GM19239 (cell line): ENCODE measurements around the gene MOB3B.
"Not testable (repeated sequence)": the region's sequence is repeated elsewhere in the genome, so short reads cannot be mapped to it uniquely, and the experiment has no call there.

Experiments used
- DNase-seq: peaks from one replicate; pipeline ENCODE4 v3.0.0; 2011; ENCODE audit warnings: low spot score; ENCODE audit not compliant: insufficient read length
- FAIRE-seq: peaks from 2 replicates; lab custom pipeline; 2011; peaks lifted over from hg19 to GRCh38; lab: Jason Lieb, UNC

The MOB3B gene

GRCh38 chr9:27483576-27483975 lies 46.0 kb downstream of the MOB3B start:
- FAIRE-seq (no peak), DNase-seq (no peak)

GRCh38 chr9:27482709-27483108 lies 46.9 kb downstream of the MOB3B start:
- FAIRE-seq, result no peak
- DNase-seq, result no peak

- FAIRE-seq, result no peak
These were observed 51.3 kb downstream of the MOB3B start for GRCh38 chr9:27478322-27478721.

GRCh38 chr9:27476870-27477515 lies 52.6 kb downstream of the MOB3B start:
- no peak for FAIRE-seq
- no peak for DNase-seq

More at GRCh38 chr9:27478322-27478721, 51.3 kb downstream of the MOB3B start:
- DNase-seq, result no peak

- FAIRE-seq (no peak), DNase-seq (no peak)
These were observed 54.5 kb downstream of the MOB3B start for GRCh38 chr9:27475057-27475595.

GRCh38 chr9:27474305-27474704 lies 55.3 kb downstream of the MOB3B start:
- DNase-seq (no peak), FAIRE-seq (no peak)

GRCh38 chr9:27473111-27473529 lies 56.5 kb downstream of the MOB3B start:
- DNase-seq (no peak), FAIRE-seq (no peak)

GRCh38 chr9:27472195-27472594 lies 57.4 kb downstream of the MOB3B start:
- DNase-seq (no peak), FAIRE-seq (no peak)

- FAIRE-seq, result no peak
- no peak for DNase-seq
These were observed 57.8 kb downstream of the MOB3B start for GRCh38 chr9:27471789-27472188.

GRCh38 chr9:27471366-27471765 lies 58.2 kb downstream of the MOB3B start:
- DNase-seq (no peak), FAIRE-seq (no peak)

- no peak for FAIRE-seq
- no peak for DNase-seq
These were observed 59.2 kb downstream of the MOB3B start for GRCh38 chr9:27470291-27470856.

GRCh38 chr9:27469550-27469949 lies 60.1 kb downstream of the MOB3B start:
- FAIRE-seq, result no peak
- DNase-seq, result no peak

- no peak for DNase-seq
- no peak for FAIRE-seq
These were observed 61.0 kb downstream of the MOB3B start for GRCh38 chr9:27468462-27469110.

GRCh38 chr9:27468000-27468399 lies 61.6 kb downstream of the MOB3B start:
- no peak for FAIRE-seq
- no peak for DNase-seq

GRCh38 chr9:27467486-27467885 lies 62.1 kb downstream of the MOB3B start:
- no peak for DNase-seq
- no peak for FAIRE-seq

- DNase-seq, FAIRE-seq: not testable (repeated sequence)
These were observed 63.1 kb downstream of the MOB3B start for GRCh38 chr9:27466516-27466915.

- not testable (repeated sequence) for FAIRE-seq, DNase-seq
These were observed 64.7 kb downstream of the MOB3B start for GRCh38 chr9:27464950-27465349.

GRCh38 chr9:27462846-27463245 lies 66.8 kb downstream of the MOB3B start:
- FAIRE-seq, result no peak
- no peak for DNase-seq

- no peak for DNase-seq
- no peak for FAIRE-seq
These were observed 67.2 kb downstream of the MOB3B start for GRCh38 chr9:27462434-27462833.

- FAIRE-seq (peak; percentile 85), DNase-seq (peak; percentile 20)
These were observed 69.2 kb downstream of the MOB3B start for GRCh38 chr9:27460226-27461023.
